K562 treated with DMSO at 1 percent for 24 hours (cell line): ENCODE data around the gene TMIGD2. TPM values are rescaled to one million over a fixed set of nuclear protein-coding genes. Genes with fewer than 3 reads are reported as not detected.

Source experiments
- total RNA-seq: library from RNA; unstranded; fragments of 300-600 nt; gene quantifications from 2 replicates; pipeline ENCODE4 v1.2.3, GENCODE V29; 2022; ENCODE audit warnings: low read depth; ENCODE audit not compliant: insufficient read depth

Gene TMIGD2
- total RNA-seq: not detected in 2 replicates

GRCh38 chr19:4302243-4302640 is at the start of gene TMIGD2:
TMIGD2 (minus strand) TSS chr19:4302389; CDS start chr19:4302385, 4 bp downstream.

GRCh38 chr19:4343370-4344307 is 41.5 kb upstream of the TMIGD2 start, which contains the start of gene MPND:
MPND (plus strand) TSS chr19:4343562; CDS start chr19:4343594, 32 bp downstream.

GRCh38 chr19:4338441-4339355 is 36.5 kb upstream of the TMIGD2 start, which contains the start of gene STAP2:
STAP2 (minus strand) TSS chr19:4338827; CDS start chr19:4338753, 74 bp downstream.

GRCh38 chr19:4304538-4305256 is 2.5 kb upstream of the TMIGD2 start, which contains the start of gene FSD1:
FSD1 (plus strand) TSS chr19:4304598; CDS start chr19:4304747, 149 bp downstream.

GRCh38 chr19:4278419-4279266 is 23.5 kb downstream of the TMIGD2 start, which contains the start of gene SHD:
SHD (plus strand) TSS chr19:4279266; CDS start chr19:4280064, 798 bp downstream.

GRCh38 chr19:4246767-4247593 is 55.2 kb downstream of the TMIGD2 start, which contains the start of gene YJU2:
YJU2 (plus strand) TSS chr19:4247080; CDS start chr19:4247147, 67 bp downstream.

Other genes with a start within 250 kb of the TMIGD2 start
- 32.3 and 33.0 TPM in 2 replicates for gene ZBTB7A, start 235.5 kb downstream of the TMIGD2 start, total RNA-seq
- gene MAP2K2, start 178.3 kb downstream of the TMIGD2 start, total RNA-seq: 343 and 376 TPM in 2 replicates
- gene CREB3L3, start 148.8 kb downstream of the TMIGD2 start, total RNA-seq: 0.31 TPM in 1 of 2 replicates, not detected in the other
- gene SIRT6, start 119.8 kb downstream of the TMIGD2 start, total RNA-seq: 51.7 and 55.7 TPM in 2 replicates
- gene ANKRD24, start 119.7 kb downstream of the TMIGD2 start, total RNA-seq: 0.54 and 1.0 TPM in 2 replicates
- gene EBI3, start 72.9 kb downstream of the TMIGD2 start, total RNA-seq: 5.8 and 9.7 TPM in 2 replicates
- 32.8 and 33.7 TPM in 2 replicates for gene YJU2, start 55.3 kb downstream of the TMIGD2 start, total RNA-seq
- 2.9 and 7.2 TPM in 2 replicates for gene SHD, start 23.1 kb downstream of the TMIGD2 start, total RNA-seq
- gene FSD1, start 2.2 kb upstream of the TMIGD2 start, total RNA-seq: 0.96 and 1.2 TPM in 2 replicates
- 1.0 and 2.4 TPM in 2 replicates for gene STAP2, start 36.4 kb upstream of the TMIGD2 start, total RNA-seq
- gene MPND, start 41.2 kb upstream of the TMIGD2 start, total RNA-seq: 17.5 and 22.6 TPM in 2 replicates
- 116 and 119 TPM in 2 replicates for gene SH3GL1, start 98.2 kb upstream of the TMIGD2 start, total RNA-seq
- gene CHAF1A, start 100.3 kb upstream of the TMIGD2 start, total RNA-seq: 84.5 and 88.7 TPM in 2 replicates
- 154 and 174 TPM in 2 replicates for gene UBXN6, start 155.4 kb upstream of the TMIGD2 start, total RNA-seq
- 68.5 and 73.0 TPM in 2 replicates for gene HDGFL2, start 169.9 kb upstream of the TMIGD2 start, total RNA-seq
- 0.09 and 0.36 TPM in 2 replicates for gene PLIN4, start 216.1 kb upstream of the TMIGD2 start, total RNA-seq
- 2.2 TPM in 1 of 2 replicates, not detected in the other for gene PLIN5, start 232.8 kb upstream of the TMIGD2 start, total RNA-seq
- 29.8 and 29.9 TPM in 2 replicates for gene LRG1, start 237.6 kb upstream of the TMIGD2 start, total RNA-seq